ENCODE data around the gene SMIM35.

- no peak for TF ChIP-seq CTCF (IDR thresholded peaks at IDR 0.05)
- TF ChIP-seq POLR2A (IDR thresholded peaks at IDR 0.05): no peak
Observed at GRCh38 chr11:118049771-118050170, 37.0 kb downstream of the SMIM35 start.
